ENCODE results near the gene IP6K3.

Gene IP6K3

DNA sequence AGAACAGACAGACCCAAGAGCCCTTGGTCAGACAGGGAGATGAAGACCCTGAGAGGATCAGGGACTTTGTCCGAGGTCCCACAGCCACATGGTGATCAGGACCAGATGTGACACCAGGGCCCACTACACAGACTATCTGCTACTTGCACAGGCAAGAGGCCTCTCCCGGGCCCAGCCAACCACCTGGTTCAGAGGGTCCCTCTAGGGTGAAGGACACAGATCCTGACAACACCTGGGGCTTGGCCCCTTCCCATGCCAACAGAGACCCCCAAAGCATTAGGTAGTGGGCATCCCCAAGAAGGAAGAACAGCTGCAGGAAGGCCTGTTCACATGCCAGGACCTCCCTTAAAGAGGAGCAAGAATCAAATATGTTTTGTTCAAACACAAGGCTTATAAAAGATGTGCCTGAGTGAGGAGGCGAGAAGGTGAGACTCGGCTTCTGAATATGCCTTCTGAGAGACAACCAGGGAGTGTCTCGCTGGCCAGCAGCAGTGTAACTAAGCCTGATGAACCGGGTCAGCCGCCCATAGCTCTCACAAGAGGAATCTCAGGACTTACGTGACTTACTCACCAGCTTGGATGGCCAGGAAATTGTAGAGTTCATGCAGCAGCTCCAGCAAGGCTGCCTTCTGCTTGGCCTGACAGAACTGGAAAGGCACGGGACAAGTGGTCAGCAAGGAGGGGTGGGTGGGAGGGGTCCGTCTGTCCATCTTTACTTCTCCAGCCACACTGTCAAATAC is 37.2 kb upstream of the IP6K3 start:
- no peaks in the 10 kb centered on the region for H3K27me3 ChIP-seq (ENCODE audit: insufficient read depth, insufficient read length)
- H3K4me1 ChIP-seq (ENCODE audit: insufficient read depth, insufficient read length), result peaks cover 16% of the 10 kb centered on the region
- no peaks in the 10 kb centered on the region for H3K9me3 ChIP-seq (ENCODE audit: insufficient read depth, low read length)
- H3K9ac ChIP-seq (ENCODE audit: insufficient read length, low read depth), result no peak overlapping the region
- peaks cover 64% of the 10 kb centered on the region for H3K36me3 ChIP-seq (ENCODE audit: insufficient read depth, insufficient read length, low read length)
- no peak overlapping the region for H3K4me3 ChIP-seq (ENCODE audit: insufficient read length, low read depth)
- no peak for DNase-seq (ENCODE audit: low read depth, low spot score)
- TF ChIP-seq SUZ12 (IDR thresholded peaks at IDR 0.05; ENCODE audit: extremely low read depth, insufficient read depth, insufficient read length) (no peak), ZNF274 (IDR thresholded peaks at IDR 0.05; ENCODE audit: low read depth, low read length) (no peak), YY1 (IDR thresholded peaks at IDR 0.05; ENCODE audit: insufficient read depth, insufficient read length) (no peak)

GRCh38 chr6:33782561-33782960 is 35.9 kb upstream of the IP6K3 start:
- Histone ChIP-seq H3K9me3 (ENCODE audit: insufficient read depth, low read length) (no peaks in the 10 kb centered on the region), H3K9ac (ENCODE audit: insufficient read length, low read depth) (peak overlapping the region; percentile 26), H3K27me3 (ENCODE audit: insufficient read depth, insufficient read length) (no peaks in the 10 kb centered on the region), H3K36me3 (ENCODE audit: insufficient read depth, insufficient read length, low read length) (peaks cover 76% of the 10 kb centered on the region), H3K4me3 (ENCODE audit: insufficient read length, low read depth) (no peak overlapping the region), H3K4me1 (ENCODE audit: insufficient read depth, insufficient read length) (peaks cover 28% of the 10 kb centered on the region)
- DNase-seq (ENCODE audit: low read depth, low spot score), result no peak
- no peak for TF ChIP-seq ZNF274 (IDR thresholded peaks at IDR 0.05; ENCODE audit: low read depth, low read length)
- TF ChIP-seq YY1 (IDR thresholded peaks at IDR 0.05; ENCODE audit: insufficient read depth, insufficient read length), result no peak
- no peak for TF ChIP-seq SUZ12 (IDR thresholded peaks at IDR 0.05; ENCODE audit: extremely low read depth, insufficient read depth, insufficient read length)

DNA sequence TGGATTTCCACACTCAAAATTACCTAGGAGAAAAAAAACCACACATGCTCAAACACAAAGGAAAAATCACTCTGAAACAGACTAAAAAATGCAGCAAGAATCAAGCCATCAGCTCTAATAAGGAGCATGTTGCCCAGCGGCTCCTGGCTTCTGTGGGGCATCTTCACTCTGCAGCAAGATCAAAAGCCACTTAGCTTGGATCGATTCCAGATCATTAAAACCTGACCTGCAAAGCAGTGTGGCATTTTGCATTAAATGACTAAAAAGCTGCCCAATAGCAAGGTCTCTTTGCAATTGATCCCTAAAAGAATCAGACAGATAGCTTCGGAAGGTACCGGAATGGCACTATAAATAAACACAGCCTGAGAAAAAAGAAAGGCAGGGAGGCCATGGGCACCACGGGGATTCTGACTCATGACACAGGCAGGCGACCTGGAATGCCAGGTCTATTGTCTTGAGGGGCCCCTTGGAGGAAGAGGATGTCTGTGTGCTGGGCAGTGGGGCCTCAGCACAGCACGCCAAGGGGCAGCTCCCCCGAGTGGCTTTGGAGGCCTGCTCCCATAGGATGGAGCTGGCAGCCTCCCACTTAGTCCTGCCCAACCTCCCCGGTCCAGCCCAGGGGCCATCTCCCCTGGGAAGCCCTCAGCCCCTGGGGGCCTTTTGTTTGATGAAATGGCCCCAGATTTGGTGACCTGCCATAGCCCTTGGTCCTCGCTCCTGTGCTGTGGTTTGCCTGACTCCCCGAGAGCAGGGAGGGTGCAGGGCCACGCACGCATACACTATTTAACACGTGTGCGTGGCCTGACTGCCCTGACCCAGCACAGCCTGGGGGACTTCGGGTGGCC is 34.6 kb upstream of the IP6K3 start:
- TF ChIP-seq SUZ12 (IDR thresholded peaks at IDR 0.05; ENCODE audit: extremely low read depth, insufficient read depth, insufficient read length) (no peak), ZNF274 (IDR thresholded peaks at IDR 0.05; ENCODE audit: low read depth, low read length) (no peak), YY1 (IDR thresholded peaks at IDR 0.05; ENCODE audit: insufficient read depth, insufficient read length) (no peak)
- H3K4me1 ChIP-seq (ENCODE audit: insufficient read depth, insufficient read length), result peaks cover 33% of the 10 kb centered on the region
- H3K9ac ChIP-seq (ENCODE audit: insufficient read length, low read depth), result peak overlapping the region; percentile 34
- no peaks in the 10 kb centered on the region for H3K27me3 ChIP-seq (ENCODE audit: insufficient read depth, insufficient read length)
- no peaks in the 10 kb centered on the region for H3K9me3 ChIP-seq (ENCODE audit: insufficient read depth, low read length)
- peaks cover 80% of the 10 kb centered on the region for H3K36me3 ChIP-seq (ENCODE audit: insufficient read depth, insufficient read length, low read length)
- no peak for DNase-seq (ENCODE audit: low read depth, low spot score)
- no peak overlapping the region for H3K4me3 ChIP-seq (ENCODE audit: insufficient read length, low read depth)

- Histone ChIP-seq H3K9me3 (ENCODE audit: insufficient read depth, low read length) (no peaks in the 10 kb centered on the region), H3K4me3 (ENCODE audit: insufficient read length, low read depth) (no peak overlapping the region), H3K9ac (ENCODE audit: insufficient read length, low read depth) (peak overlapping the region; percentile 58), H3K4me1 (ENCODE audit: insufficient read depth, insufficient read length) (peaks cover 30% of the 10 kb centered on the region), H3K27me3 (ENCODE audit: insufficient read depth, insufficient read length) (no peaks in the 10 kb centered on the region), H3K36me3 (ENCODE audit: insufficient read depth, insufficient read length, low read length) (peaks cover 90% of the 10 kb centered on the region)
- TF ChIP-seq SUZ12 (IDR thresholded peaks at IDR 0.05; ENCODE audit: extremely low read depth, insufficient read depth, insufficient read length) (no peak), YY1 (IDR thresholded peaks at IDR 0.05; ENCODE audit: insufficient read depth, insufficient read length) (no peak), ZNF274 (IDR thresholded peaks at IDR 0.05; ENCODE audit: low read depth, low read length) (no peak)
- DNase-seq (ENCODE audit: low read depth, low spot score), result no peak
Measured at GRCh38 chr6:33779895-33780294, 33.2 kb upstream of the IP6K3 start.

DNA sequence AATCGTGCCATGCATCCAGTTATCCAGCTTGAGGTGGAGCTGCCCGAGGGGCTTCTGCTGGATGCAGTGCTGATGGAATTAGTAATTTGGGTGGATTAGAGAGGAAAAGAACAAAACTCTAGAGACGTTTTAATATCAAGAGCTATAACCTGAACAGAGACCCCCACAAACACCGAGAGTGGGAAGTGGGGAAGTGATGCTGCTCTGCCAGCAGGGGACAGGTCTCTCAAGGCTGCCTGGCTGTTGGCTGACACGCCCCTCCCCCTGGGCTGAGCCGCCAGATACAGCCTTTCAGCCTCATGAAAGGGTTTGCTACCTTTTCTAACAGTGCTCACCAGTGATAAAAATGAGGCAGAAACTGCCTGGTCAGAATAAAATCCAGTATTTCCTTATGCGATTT is 32.6 kb upstream of the IP6K3 start:
- Histone ChIP-seq H3K9ac (ENCODE audit: insufficient read length, low read depth) (peak overlapping the region; percentile 58), H3K4me1 (ENCODE audit: insufficient read depth, insufficient read length) (peaks cover 28% of the 10 kb centered on the region), H3K9me3 (ENCODE audit: insufficient read depth, low read length) (no peaks in the 10 kb centered on the region), H3K27me3 (ENCODE audit: insufficient read depth, insufficient read length) (no peaks in the 10 kb centered on the region), H3K4me3 (ENCODE audit: insufficient read length, low read depth) (no peak overlapping the region), H3K36me3 (ENCODE audit: insufficient read depth, insufficient read length, low read length) (peaks cover 89% of the 10 kb centered on the region)
- no peak for TF ChIP-seq ZNF274 (IDR thresholded peaks at IDR 0.05; ENCODE audit: low read depth, low read length)
- no peak for TF ChIP-seq YY1 (IDR thresholded peaks at IDR 0.05; ENCODE audit: insufficient read depth, insufficient read length)
- no peak for TF ChIP-seq SUZ12 (IDR thresholded peaks at IDR 0.05; ENCODE audit: extremely low read depth, insufficient read depth, insufficient read length)
- no peak for DNase-seq (ENCODE audit: low read depth, low spot score)

- Histone ChIP-seq H3K36me3 (ENCODE audit: insufficient read depth, insufficient read length, low read length) (peaks cover 87% of the 10 kb centered on the region), H3K27me3 (ENCODE audit: insufficient read depth, insufficient read length) (no peaks in the 10 kb centered on the region), H3K9ac (ENCODE audit: insufficient read length, low read depth) (peak overlapping the region; percentile 6), H3K9me3 (ENCODE audit: insufficient read depth, low read length) (no peaks in the 10 kb centered on the region), H3K4me1 (ENCODE audit: insufficient read depth, insufficient read length) (peaks cover 29% of the 10 kb centered on the region), H3K4me3 (ENCODE audit: insufficient read length, low read depth) (no peak overlapping the region)
- DNase-seq (ENCODE audit: low read depth, low spot score), result no peak
- TF ChIP-seq ZNF274 (IDR thresholded peaks at IDR 0.05; ENCODE audit: low read depth, low read length), result no peak
- no peak for TF ChIP-seq YY1 (IDR thresholded peaks at IDR 0.05; ENCODE audit: insufficient read depth, insufficient read length)
- TF ChIP-seq SUZ12 (IDR thresholded peaks at IDR 0.05; ENCODE audit: extremely low read depth, insufficient read depth, insufficient read length), result no peak
Measured at GRCh38 chr6:33778444-33779121, 31.9 kb upstream of the IP6K3 start.
